Ovary (tissue), 3 donors: ENCODE measurements around the gene GPR141.

Experiments used
- EP300 ChIP-seq: sonication (generic); formaldehyde crosslinking; IDR thresholded peaks from one replicate; pipeline ENCODE4 v1.6.1; 2017; ENCODE audit warnings: antibody characterized with exemption
- POLR2A ChIP-seq: fragments of 450-650 bp; IDR thresholded peaks from one replicate; pipeline ENCODE4 v1.6.1; 2017; ENCODE audit warnings: antibody characterized with exemption, mild to moderate bottlenecking, moderate library complexity
- TF ChIP-seq, protein P1 (sequence below), 3 donors: fragments of 450-650 bp in 2 of 3; fragments of 200-600 bp in 1 of 3; IDR thresholded peaks; one replicate each; pipeline versions ENCODE4 v1.5.1 to v1.8.0; 2016 to 2022; ENCODE audit warnings: antibody characterized with exemption in 3 of 3, mild to moderate bottlenecking in 1 of 3
- donor health status: DM: no; HTN: no; CAD: no.

DNA sequence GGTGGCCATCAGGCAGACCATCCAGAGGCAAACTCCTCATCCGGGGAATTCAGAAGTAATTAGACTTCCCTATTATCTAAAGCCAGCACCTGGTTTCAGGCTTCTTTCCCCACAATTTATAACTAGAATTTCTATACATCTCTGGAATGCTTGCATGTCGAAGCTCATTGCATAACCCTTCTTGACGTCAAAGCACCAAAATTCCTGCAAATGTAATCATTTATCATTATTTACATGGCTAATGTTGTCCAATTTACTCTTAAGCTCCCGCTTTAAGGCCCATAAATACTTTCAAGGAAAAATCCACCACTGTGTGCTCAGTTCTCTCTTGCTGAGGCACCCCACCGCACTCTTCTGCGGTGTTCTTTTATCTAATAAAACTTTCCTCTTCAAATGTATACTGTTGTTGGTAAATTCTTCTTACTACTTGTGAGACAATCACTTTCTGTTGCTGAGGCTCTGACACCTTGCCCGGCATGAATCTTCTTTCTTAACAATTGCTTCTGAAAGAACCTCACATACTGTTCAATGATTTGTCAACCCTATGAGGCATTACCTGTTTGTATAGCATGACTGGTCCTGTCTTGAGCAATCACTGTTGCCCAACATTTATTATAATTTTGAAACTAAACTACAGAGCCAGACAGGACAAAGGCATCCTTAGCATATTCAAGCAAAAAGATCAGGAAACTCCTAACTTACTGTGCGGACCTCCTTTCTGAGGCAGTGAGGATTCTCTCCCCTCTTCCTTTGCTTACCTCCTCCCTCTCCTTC is 17.4 kb upstream of the GPR141 start:
- TF ChIP-seq, protein P1, sequence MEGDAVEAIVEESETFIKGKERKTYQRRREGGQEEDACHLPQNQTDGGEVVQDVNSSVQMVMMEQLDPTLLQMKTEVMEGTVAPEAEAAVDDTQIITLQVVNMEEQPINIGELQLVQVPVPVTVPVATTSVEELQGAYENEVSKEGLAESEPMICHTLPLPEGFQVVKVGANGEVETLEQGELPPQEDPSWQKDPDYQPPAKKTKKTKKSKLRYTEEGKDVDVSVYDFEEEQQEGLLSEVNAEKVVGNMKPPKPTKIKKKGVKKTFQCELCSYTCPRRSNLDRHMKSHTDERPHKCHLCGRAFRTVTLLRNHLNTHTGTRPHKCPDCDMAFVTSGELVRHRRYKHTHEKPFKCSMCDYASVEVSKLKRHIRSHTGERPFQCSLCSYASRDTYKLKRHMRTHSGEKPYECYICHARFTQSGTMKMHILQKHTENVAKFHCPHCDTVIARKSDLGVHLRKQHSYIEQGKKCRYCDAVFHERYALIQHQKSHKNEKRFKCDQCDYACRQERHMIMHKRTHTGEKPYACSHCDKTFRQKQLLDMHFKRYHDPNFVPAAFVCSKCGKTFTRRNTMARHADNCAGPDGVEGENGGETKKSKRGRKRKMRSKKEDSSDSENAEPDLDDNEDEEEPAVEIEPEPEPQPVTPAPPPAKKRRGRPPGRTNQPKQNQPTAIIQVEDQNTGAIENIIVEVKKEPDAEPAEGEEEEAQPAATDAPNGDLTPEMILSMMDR (IDR thresholded peaks at IDR 0.05) = no peak
- TF ChIP-seq EP300 (no peak), POLR2A (no peak)
